GM23338 (cell line): Measurements from ENCODE around the gene GNG12. TPM values are rescaled to one million over a fixed set of nuclear protein-coding genes. Genes with fewer than 3 reads are reported as not detected.

ENCODE experiments used
- ATAC-seq: fragments of 200-7000 bp; cut with Tn5 transposase; 3 replicates; pipeline ENCODE4 v1.9.1; 2020
- DNase-seq: peaks from one replicate; pipeline ENCODE4 v3.0.0-alpha.2; 2015; ENCODE audit warnings: low spot score
- H2AFZ ChIP-seq: fragments of 200-600 bp; sonication (generic); 2 replicates; pipeline ENCODE4 v1.8.0; 2016; ENCODE audit warnings: antibody characterized with exemption, mild to moderate bottlenecking, moderate library complexity
- H3F3A ChIP-seq: fragments of 200-600 bp; sonication (generic); replicated peaks from 2 replicates; pipeline ENCODE4 v1.8.0; 2017; ENCODE audit warnings: antibody characterized with exemption, mixed run types, low read depth
- H3K27ac ChIP-seq: fragments of 200-600 bp; sonication (generic); 2 replicates; pipeline ENCODE4 v1.6.1; 2016; ENCODE audit warnings: low read depth
- H3K27me3 ChIP-seq: fragments of 200-600 bp; sonication (generic); 2 replicates; pipeline ENCODE4 v1.8.0; 2016; ENCODE audit warnings: mild to moderate bottlenecking, mixed run types, moderate library complexity; ENCODE audit not compliant: insufficient read depth
- H3K36me3 ChIP-seq: fragments of 200-600 bp; sonication (generic); 2 replicates; pipeline ENCODE4 v1.8.0; 2016; ENCODE audit warnings: mild to moderate bottlenecking; ENCODE audit not compliant: insufficient read depth
- H3K4me1 ChIP-seq: fragments of 200-600 bp; sonication (generic); 2 replicates; pipeline ENCODE4 v1.8.0; 2016; ENCODE audit warnings: mild to moderate bottlenecking, moderate library complexity; ENCODE audit not compliant: insufficient read depth
- H3K4me2 ChIP-seq: fragments of 200-600 bp; sonication (generic); 2 replicates; pipeline ENCODE4 v1.7.1; 2017; ENCODE audit warnings: mixed run types
- H3K4me3 ChIP-seq: fragments of 200-600 bp; sonication (generic); 2 replicates; pipeline ENCODE4 v1.6.1; 2016; ENCODE audit warnings: mixed run types
- H3K79me2 ChIP-seq: fragments of 200-600 bp; sonication (generic); replicated peaks from 2 replicates; pipeline ENCODE4 v1.8.0; 2017; ENCODE audit warnings: mild to moderate bottlenecking; ENCODE audit not compliant: insufficient read depth
- H3K9me2 ChIP-seq: fragments of 200-600 bp; sonication (generic); 2 replicates; pipeline ENCODE4 v1.8.0; 2017; ENCODE audit not compliant: insufficient read depth
- H4K20me1 ChIP-seq: fragments of 200-600 bp; sonication (generic); replicated peaks from 2 replicates; pipeline ENCODE4 v1.8.0; 2017; ENCODE audit warnings: mild to moderate bottlenecking; ENCODE audit not compliant: insufficient read depth
- H3K27ac Mint-ChIP-seq: 2 replicates; pipeline ENCODE4 v1.8.0; 2020; ENCODE audit warnings: inconsistent platforms, mild to moderate bottlenecking, moderate library complexity, mixed read lengths
- H3K27me3 Mint-ChIP-seq: 3 replicates; pipeline ENCODE4 v1.8.0; 2022; ENCODE audit warnings: low read depth, mild to moderate bottlenecking, moderate library complexity, mixed read lengths, inconsistent platforms; ENCODE audit not compliant: insufficient read depth, poor library complexity
- H3K36me3 Mint-ChIP-seq: 3 replicates; pipeline ENCODE4 v1.8.0; 2021; ENCODE audit warnings: low read depth, mild to moderate bottlenecking, inconsistent platforms, moderate library complexity, mixed read lengths
- H3K4me1 Mint-ChIP-seq: 3 replicates; pipeline ENCODE4 v1.8.0; 2020; ENCODE audit warnings: mild to moderate bottlenecking, inconsistent platforms, mixed read lengths
- H3K4me3 Mint-ChIP-seq: 3 replicates; pipeline ENCODE4 v1.8.0; 2021; ENCODE audit warnings: moderate library complexity, mild to moderate bottlenecking, inconsistent platforms, mixed read lengths
- H3K9me3 Mint-ChIP-seq: 3 replicates; pipeline ENCODE4 v1.8.0; 2020; ENCODE audit warnings: moderate library complexity, mild to moderate bottlenecking, inconsistent platforms, mixed read lengths
- CREB1 ChIP-seq: fragments of 250-450 bp; sonication (Bioruptor Pico); IDR thresholded peaks from 2 replicates; pipeline ENCODE4 v1.5.0; 2020; ENCODE audit warnings: low read depth, mild to moderate bottlenecking, moderate library complexity
- EZH2 ChIP-seq: fragments of 200-600 bp; sonication (generic); IDR thresholded peaks from one replicate; pipeline ENCODE4 v1.8.0; 2017; ENCODE audit warnings: antibody characterized with exemption, mild to moderate bottlenecking, low read depth; ENCODE audit not compliant: unreplicated experiment
- JUNB ChIP-seq: IDR thresholded peaks from one replicate; pipeline ENCODE4 v1.6.1; 2016; ENCODE audit warnings: antibody characterized with exemption; ENCODE audit not compliant: unreplicated experiment
- NANOG ChIP-seq: IDR thresholded peaks from 2 replicates; pipeline ENCODE4 v1.6.1; 2016; ENCODE audit warnings: antibody characterized with exemption, borderline replicate concordance
- POLR2AphosphoS5 ChIP-seq: IDR thresholded peaks from 2 replicates; pipeline ENCODE4 v1.6.1; 2016; ENCODE audit warnings: antibody characterized with exemption, low read depth
- STAT1 ChIP-seq: IDR thresholded peaks from one replicate; pipeline ENCODE4 v1.6.1; 2016; ENCODE audit warnings: antibody characterized with exemption; ENCODE audit not compliant: unreplicated experiment
- ZNF114 ChIP-seq: fragments of 250-450 bp; sonication (Bioruptor Pico); IDR thresholded peaks from 2 replicates; pipeline ENCODE4 v1.5.0; 2020; ENCODE audit warnings: mild to moderate bottlenecking, moderate library complexity
- polyA plus RNA-seq: library from polyadenylated mRNA; unstranded; fragments of >200 nt; fragmentation: Nextera tagmentation; extraction: Ambion mirVana; gene quantifications from 2 replicates; pipeline ENCODE4 v1.2.1, GENCODE V29; 2016
- total RNA-seq: library from RNA; depleted of rRNA; stranded (reverse); fragments of >200 nt; shearing (Covaris generic); gene quantifications from 2 replicates; pipeline ENCODE4 v1.2.3, GENCODE V29; 2014
- TF ChIP-seq, protein P1 (sequence below), 2 experiments: fragments of 200-600 bp in 1 of 2; sonication (generic) in 1 of 2; conservative IDR thresholded peaks; 2 replicates each; pipeline versions ENCODE4 v1.5.1 to v1.6.1; 2016 to 2017; ENCODE audit warnings: antibody characterized with exemption in 2 of 2, low read depth in 2 of 2, mild to moderate bottlenecking in 2 of 2, moderate library complexity in 1 of 2
- TF ChIP-seq, protein P2 (sequence below): fragments of 250-450 bp; sonication (Bioruptor Pico); IDR thresholded peaks from 2 replicates; pipeline ENCODE4 v1.5.0; 2020; ENCODE audit warnings: mild to moderate bottlenecking, moderate library complexity
- TF ChIP-seq, protein P3 (sequence below): IDR thresholded peaks from 2 replicates; pipeline ENCODE4 v1.6.1; 2016; ENCODE audit warnings: antibody characterized with exemption

GNG12 gene
- total and polyA plus RNA-seq, 2 experiments from 2014 or later: 13.4 to 33.0 TPM

DNA sequence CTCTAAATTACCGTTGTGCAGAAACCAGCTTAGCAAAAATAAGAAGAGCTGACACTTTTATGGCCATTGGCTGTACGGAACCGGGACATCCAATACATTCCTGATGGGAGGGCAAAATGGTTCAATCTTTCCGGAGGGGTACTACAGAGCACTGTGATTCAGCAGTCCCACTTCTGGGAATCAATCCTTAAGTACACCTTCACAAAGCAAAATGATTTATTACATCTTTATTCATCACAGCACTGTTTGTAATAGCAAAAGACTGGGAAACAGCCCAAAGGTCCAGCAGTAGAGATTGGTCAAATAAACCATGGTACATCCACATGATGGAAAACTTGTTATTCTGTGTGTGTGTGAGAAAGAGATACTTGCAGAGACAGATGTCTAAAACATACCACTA, 9.7 kb downstream of the GNG12 start:
- peaks cover 6% of the 10 kb centered on the region for H3K9me2 ChIP-seq
- Mint-ChIP-seq H3K9me3 (no peaks in the 10 kb centered on the region), H3K36me3 (no peaks in the 10 kb centered on the region), H3K27ac (no peak overlapping the region), H3K4me3 (no peak overlapping the region), H3K27me3 (peaks cover 4% of the 10 kb centered on the region), H3K4me1 (peaks cover 47% of the 10 kb centered on the region)
- no peaks in the 10 kb centered on the region for H4K20me1 ChIP-seq
- ATAC-seq (no peak), DNase-seq (no peak)
- H3K27me3 ChIP-seq: no peaks in the 10 kb centered on the region
- H3K27ac ChIP-seq: 0 out of 2 replicates have a peak overlapping the region, but pooled peaks have one; percentile 40
- no peak overlapping the region; the same call in 1 of the 2 replicates for H3K4me3 ChIP-seq
- H3K79me2 ChIP-seq: peaks cover 43% of the 10 kb centered on the region
- H3K4me1 ChIP-seq: peaks cover 42% of the 10 kb centered on the region
- TF ChIP-seq, protein P1, sequence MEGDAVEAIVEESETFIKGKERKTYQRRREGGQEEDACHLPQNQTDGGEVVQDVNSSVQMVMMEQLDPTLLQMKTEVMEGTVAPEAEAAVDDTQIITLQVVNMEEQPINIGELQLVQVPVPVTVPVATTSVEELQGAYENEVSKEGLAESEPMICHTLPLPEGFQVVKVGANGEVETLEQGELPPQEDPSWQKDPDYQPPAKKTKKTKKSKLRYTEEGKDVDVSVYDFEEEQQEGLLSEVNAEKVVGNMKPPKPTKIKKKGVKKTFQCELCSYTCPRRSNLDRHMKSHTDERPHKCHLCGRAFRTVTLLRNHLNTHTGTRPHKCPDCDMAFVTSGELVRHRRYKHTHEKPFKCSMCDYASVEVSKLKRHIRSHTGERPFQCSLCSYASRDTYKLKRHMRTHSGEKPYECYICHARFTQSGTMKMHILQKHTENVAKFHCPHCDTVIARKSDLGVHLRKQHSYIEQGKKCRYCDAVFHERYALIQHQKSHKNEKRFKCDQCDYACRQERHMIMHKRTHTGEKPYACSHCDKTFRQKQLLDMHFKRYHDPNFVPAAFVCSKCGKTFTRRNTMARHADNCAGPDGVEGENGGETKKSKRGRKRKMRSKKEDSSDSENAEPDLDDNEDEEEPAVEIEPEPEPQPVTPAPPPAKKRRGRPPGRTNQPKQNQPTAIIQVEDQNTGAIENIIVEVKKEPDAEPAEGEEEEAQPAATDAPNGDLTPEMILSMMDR (conservative IDR thresholded peaks at IDR 0.05; ENCODE audit: low read depth in 2 of 2): no peak
- TF ChIP-seq ZNF114 (no peak), EZH2 (no peak), NANOG (no peak), JUNB (no peak), STAT1 (no peak), POLR2AphosphoS5 (no peak), CREB1 (CRISPR knock-in tag) (no peak)
- TF ChIP-seq, protein P2, sequence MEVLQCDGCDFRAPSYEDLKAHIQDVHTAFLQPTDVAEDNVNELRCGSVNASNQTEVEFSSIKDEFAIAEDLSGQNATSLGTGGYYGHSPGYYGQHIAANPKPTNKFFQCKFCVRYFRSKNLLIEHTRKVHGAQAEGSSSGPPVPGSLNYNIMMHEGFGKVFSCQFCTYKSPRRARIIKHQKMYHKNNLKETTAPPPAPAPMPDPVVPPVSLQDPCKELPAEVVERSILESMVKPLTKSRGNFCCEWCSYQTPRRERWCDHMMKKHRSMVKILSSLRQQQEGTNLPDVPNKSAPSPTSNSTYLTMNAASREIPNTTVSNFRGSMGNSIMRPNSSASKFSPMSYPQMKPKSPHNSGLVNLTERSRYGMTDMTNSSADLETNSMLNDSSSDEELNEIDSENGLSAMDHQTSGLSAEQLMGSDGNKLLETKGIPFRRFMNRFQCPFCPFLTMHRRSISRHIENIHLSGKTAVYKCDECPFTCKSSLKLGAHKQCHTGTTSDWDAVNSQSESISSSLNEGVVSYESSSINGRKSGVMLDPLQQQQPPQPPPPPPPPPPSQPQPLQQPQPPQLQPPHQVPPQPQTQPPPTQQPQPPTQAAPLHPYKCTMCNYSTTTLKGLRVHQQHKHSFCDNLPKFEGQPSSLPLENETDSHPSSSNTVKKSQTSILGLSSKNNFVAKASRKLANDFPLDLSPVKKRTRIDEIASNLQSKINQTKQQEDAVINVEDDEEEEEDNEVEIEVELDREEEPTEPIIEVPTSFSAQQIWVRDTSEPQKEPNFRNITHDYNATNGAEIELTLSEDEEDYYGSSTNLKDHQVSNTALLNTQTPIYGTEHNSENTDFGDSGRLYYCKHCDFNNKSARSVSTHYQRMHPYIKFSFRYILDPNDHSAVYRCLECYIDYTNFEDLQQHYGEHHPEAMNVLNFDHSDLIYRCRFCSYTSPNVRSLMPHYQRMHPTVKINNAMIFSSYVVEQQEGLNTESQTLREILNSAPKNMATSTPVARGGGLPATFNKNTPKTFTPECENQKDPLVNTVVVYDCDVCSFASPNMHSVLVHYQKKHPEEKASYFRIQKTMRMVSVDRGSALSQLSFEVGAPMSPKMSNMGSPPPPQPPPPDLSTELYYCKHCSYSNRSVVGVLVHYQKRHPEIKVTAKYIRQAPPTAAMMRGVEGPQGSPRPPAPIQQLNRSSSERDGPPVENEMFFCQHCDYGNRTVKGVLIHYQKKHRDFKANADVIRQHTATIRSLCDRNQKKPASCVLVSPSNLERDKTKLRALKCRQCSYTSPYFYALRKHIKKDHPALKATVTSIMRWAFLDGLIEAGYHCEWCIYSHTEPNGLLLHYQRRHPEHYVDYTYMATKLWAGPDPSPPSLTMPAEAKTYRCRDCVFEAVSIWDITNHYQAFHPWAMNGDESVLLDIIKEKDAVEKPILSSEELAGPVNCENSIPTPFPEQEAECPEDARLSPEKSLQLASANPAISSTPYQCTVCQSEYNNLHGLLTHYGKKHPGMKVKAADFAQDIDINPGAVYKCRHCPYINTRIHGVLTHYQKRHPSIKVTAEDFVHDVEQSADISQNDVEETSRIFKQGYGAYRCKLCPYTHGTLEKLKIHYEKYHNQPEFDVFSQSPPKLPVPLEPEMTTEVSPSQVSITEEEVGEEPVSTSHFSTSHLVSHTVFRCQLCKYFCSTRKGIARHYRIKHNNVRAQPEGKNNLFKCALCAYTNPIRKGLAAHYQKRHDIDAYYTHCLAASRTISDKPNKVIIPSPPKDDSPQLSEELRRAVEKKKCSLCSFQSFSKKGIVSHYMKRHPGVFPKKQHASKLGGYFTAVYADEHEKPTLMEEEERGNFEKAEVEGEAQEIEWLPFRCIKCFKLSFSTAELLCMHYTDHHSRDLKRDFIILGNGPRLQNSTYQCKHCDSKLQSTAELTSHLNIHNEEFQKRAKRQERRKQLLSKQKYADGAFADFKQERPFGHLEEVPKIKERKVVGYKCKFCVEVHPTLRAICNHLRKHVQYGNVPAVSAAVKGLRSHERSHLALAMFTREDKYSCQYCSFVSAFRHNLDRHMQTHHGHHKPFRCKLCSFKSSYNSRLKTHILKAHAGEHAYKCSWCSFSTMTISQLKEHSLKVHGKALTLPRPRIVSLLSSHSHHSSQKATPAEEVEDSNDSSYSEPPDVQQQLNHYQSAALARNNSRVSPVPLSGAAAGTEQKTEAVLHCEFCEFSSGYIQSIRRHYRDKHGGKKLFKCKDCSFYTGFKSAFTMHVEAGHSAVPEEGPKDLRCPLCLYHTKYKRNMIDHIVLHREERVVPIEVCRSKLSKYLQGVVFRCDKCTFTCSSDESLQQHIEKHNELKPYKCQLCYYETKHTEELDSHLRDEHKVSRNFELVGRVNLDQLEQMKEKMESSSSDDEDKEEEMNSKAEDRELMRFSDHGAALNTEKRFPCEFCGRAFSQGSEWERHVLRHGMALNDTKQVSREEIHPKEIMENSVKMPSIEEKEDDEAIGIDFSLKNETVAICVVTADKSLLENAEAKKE: no peak
- TF ChIP-seq, protein P3, sequence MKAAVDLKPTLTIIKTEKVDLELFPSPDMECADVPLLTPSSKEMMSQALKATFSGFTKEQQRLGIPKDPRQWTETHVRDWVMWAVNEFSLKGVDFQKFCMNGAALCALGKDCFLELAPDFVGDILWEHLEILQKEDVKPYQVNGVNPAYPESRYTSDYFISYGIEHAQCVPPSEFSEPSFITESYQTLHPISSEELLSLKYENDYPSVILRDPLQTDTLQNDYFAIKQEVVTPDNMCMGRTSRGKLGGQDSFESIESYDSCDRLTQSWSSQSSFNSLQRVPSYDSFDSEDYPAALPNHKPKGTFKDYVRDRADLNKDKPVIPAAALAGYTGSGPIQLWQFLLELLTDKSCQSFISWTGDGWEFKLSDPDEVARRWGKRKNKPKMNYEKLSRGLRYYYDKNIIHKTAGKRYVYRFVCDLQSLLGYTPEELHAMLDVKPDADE: no peak
- no peak overlapping the region for H2AFZ ChIP-seq
- peak overlapping the region; percentile 63 for H3K4me2 ChIP-seq
- no peaks in the 10 kb centered on the region for H3F3A ChIP-seq
- no peaks in the 10 kb centered on the region for H3K36me3 ChIP-seq
